Neuronal stem cell (in vitro differentiated cells): Measurements from ENCODE around the gene DIO1.

Experiments
- DNase-seq: peaks from one replicate; pipeline ENCODE4 v3.0.0-alpha.2; 2013; ENCODE audit warnings: low spot score
- H2AFZ ChIP-seq: one replicate; pipeline ENCODE4 v1.6.1; 2013; ENCODE audit warnings: mild to moderate bottlenecking, low read length, inconsistent platforms
- H2AK5ac ChIP-seq: 2 replicates; pipeline ENCODE4 v1.6.1; 2013; ENCODE audit warnings: low read depth, mild to moderate bottlenecking, inconsistent platforms, low read length, moderate library complexity, mixed read lengths
- H2BK120ac ChIP-seq: 2 replicates; pipeline ENCODE4 v1.6.1; 2013; ENCODE audit warnings: low read depth, mild to moderate bottlenecking, inconsistent platforms, low read length, moderate library complexity, mixed read lengths
- H2BK12ac ChIP-seq: one replicate; pipeline ENCODE4 v1.6.1; 2013; ENCODE audit warnings: low read length, inconsistent platforms
- H2BK15ac ChIP-seq: 2 replicates; pipeline ENCODE4 v1.6.1; 2013; ENCODE audit warnings: mild to moderate bottlenecking, low read length, inconsistent platforms, mixed read lengths
- H2BK5ac ChIP-seq: one replicate; pipeline ENCODE4 v1.6.1; 2013; ENCODE audit warnings: inconsistent platforms, mild to moderate bottlenecking, low read length, moderate library complexity
- H3K14ac ChIP-seq: one replicate; pipeline ENCODE4 v1.6.1; 2013; ENCODE audit warnings: low read length, inconsistent platforms
- H3K18ac ChIP-seq: 2 replicates; pipeline ENCODE4 v1.6.1; 2013; ENCODE audit warnings: low read length, inconsistent platforms
- H3K23ac ChIP-seq: 2 replicates; pipeline ENCODE4 v1.6.1; 2013; ENCODE audit warnings: low read depth, mild to moderate bottlenecking, mixed read lengths, low read length, inconsistent platforms; ENCODE audit not compliant: poor library complexity
- H3K27ac ChIP-seq: replicated peaks from 3 replicates; pipeline ENCODE4 v1.5.1; 2013; ENCODE audit warnings: low read length, inconsistent platforms
- H3K27me3 ChIP-seq, 3 experiments: 2 replicates each; pipeline ENCODE4 v1.6.1; 2013; ENCODE audit warnings: low read length in 3 of 3, mild to moderate bottlenecking in 2 of 3, inconsistent platforms in 1 of 3, low read depth in 1 of 3, mixed read lengths in 1 of 3, moderate library complexity in 1 of 3; ENCODE audit not compliant: control insufficient read depth in 3 of 3, insufficient read depth in 3 of 3
- H3K36me3 ChIP-seq, 2 donors: replicated peaks in 1 of 2; 2 replicates each; pipeline ENCODE4 v1.6.1; 2013; ENCODE audit warnings: low read length in 2 of 2; ENCODE audit not compliant: control insufficient read depth in 2 of 2, insufficient read depth in 2 of 2
- H3K4ac ChIP-seq: 2 replicates; pipeline ENCODE4 v1.6.1; 2013; ENCODE audit warnings: inconsistent platforms, mild to moderate bottlenecking, low read length, moderate library complexity
- H3K4me1 ChIP-seq, 2 donors: 1 replicate in 1 of 2; 2 replicates in 1 of 2; pipeline ENCODE4 v1.6.1; 2013; ENCODE audit warnings: low read length in 2 of 2, low read depth in 1 of 2; ENCODE audit not compliant: control insufficient read depth in 2 of 2, insufficient read depth in 1 of 2
- H3K4me2 ChIP-seq: one replicate; pipeline ENCODE4 v1.6.1; 2013; ENCODE audit warnings: mild to moderate bottlenecking, low read length, inconsistent platforms; ENCODE audit not compliant: insufficient read depth, poor library complexity, severe bottlenecking
- H3K4me3 ChIP-seq, 2 donors: 2 replicates each; pipeline ENCODE4 v1.5.1; 2013; ENCODE audit warnings: low read length in 2 of 2, mild to moderate bottlenecking in 2 of 2, inconsistent platforms in 1 of 2, moderate library complexity in 1 of 2
- H3K79me1 ChIP-seq: one replicate; pipeline ENCODE4 v1.6.1; 2013; ENCODE audit warnings: low read depth, mild to moderate bottlenecking, inconsistent platforms, low read length, moderate library complexity
- H3K9ac ChIP-seq: one replicate; pipeline ENCODE4 v1.6.1; 2013; ENCODE audit warnings: mild to moderate bottlenecking, low read depth, low read length, inconsistent platforms; ENCODE audit not compliant: poor library complexity
- H3K9me3 ChIP-seq, 2 donors: replicated peaks in 1 of 2; 2 replicates each; pipeline versions ENCODE3 to v1.6.1; 2013; ENCODE audit warnings: low read length in 2 of 2, mild to moderate bottlenecking in 2 of 2, inconsistent platforms in 1 of 2, low read depth in 1 of 2, mixed read lengths in 1 of 2, moderate library complexity in 1 of 2; ENCODE audit not compliant: control insufficient read depth in 2 of 2, insufficient read depth in 1 of 2
- H4K8ac ChIP-seq: one replicate; pipeline ENCODE4 v1.6.1; 2013; ENCODE audit warnings: low read depth, mild to moderate bottlenecking, inconsistent platforms, low read length, moderate library complexity
- H4K91ac ChIP-seq: one replicate; pipeline ENCODE4 v1.6.1; 2013; ENCODE audit warnings: low read length, low read depth, mild to moderate bottlenecking, inconsistent platforms; ENCODE audit not compliant: poor library complexity
- WGBS, 2 donors: extraction: QIAGEN DNeasy Blood & Tissue Kit; methylation state at CpG; one replicate each; pipeline ENCODE4 v1.1.7; 2013; ENCODE audit warnings: missing lambda C conversion rate in 2 of 2, mixed read lengths in 1 of 2; ENCODE audit not compliant: insufficient read length in 2 of 2, insufficient replicate concordance in 1 of 2; ENCODE audit errors: extremely low coverage in 2 of 2; 5-methylcytosine and 5-hydroxymethylcytosine counted together

Gene DIO1

GRCh38 chr1:53909946-53910345, 16.0 kb downstream of the DIO1 start:
- no peak overlapping the region for H4K91ac ChIP-seq

GRCh38 chr1:53911442-53911841, 17.5 kb downstream of the DIO1 start:
- H3K14ac ChIP-seq = no peak overlapping the region
- DNase-seq = no peak
- H4K8ac ChIP-seq = no peak overlapping the region
- H3K9ac ChIP-seq = no peak overlapping the region
- H2BK120ac ChIP-seq = no peak overlapping the region
- H2AK5ac ChIP-seq = no peak overlapping the region
- no peak overlapping the region for H2BK5ac ChIP-seq
- H3K79me1 ChIP-seq = no peaks in the 10 kb centered on the region
- no peak overlapping the region for H2BK15ac ChIP-seq
- H3K23ac ChIP-seq = no peak overlapping the region
- no peaks in the 10 kb centered on the region for H3K27me3 ChIP-seq
- H2BK12ac ChIP-seq = no peak overlapping the region
- H3K18ac ChIP-seq = no peak overlapping the region
- H3K4me3 ChIP-seq = no peak overlapping the region
- no peak overlapping the region for H2AFZ ChIP-seq
- H3K36me3 ChIP-seq = peaks cover 0 to 32% of the 10 kb centered on the region in 2 donors
- peaks cover 0 to 4% of the 10 kb centered on the region in 2 donors for H3K4me1 ChIP-seq
- WGBS, 2 donors = no CpG with 5 or more reads among the region's 4 CpGs
- no peak overlapping the region for H3K27ac ChIP-seq
- no peaks in the 10 kb centered on the region for H3K9me3 ChIP-seq
- no peak overlapping the region for H3K4me2 ChIP-seq
- no peak overlapping the region for H3K4ac ChIP-seq
- no peak overlapping the region for H4K91ac ChIP-seq

More at GRCh38 chr1:53909946-53910345, 16.0 kb downstream of the DIO1 start:
- H2AK5ac ChIP-seq = no peak overlapping the region
- no peak overlapping the region for H2BK15ac ChIP-seq
- peaks cover 0 to 25% of the 10 kb centered on the region in 2 donors for H3K36me3 ChIP-seq
- H4K8ac ChIP-seq = no peak overlapping the region
- H3K4me2 ChIP-seq = no peak overlapping the region
- no peak overlapping the region for H3K14ac ChIP-seq
- H3K23ac ChIP-seq = no peak overlapping the region
- H2BK12ac ChIP-seq = no peak overlapping the region
- no peak overlapping the region for H3K9ac ChIP-seq
- H2AFZ ChIP-seq = no peak overlapping the region
- H3K27me3 ChIP-seq = no peaks in the 10 kb centered on the region
- H3K27ac ChIP-seq = no peak overlapping the region
- no peaks in the 10 kb centered on the region for H3K9me3 ChIP-seq
- no peaks in the 10 kb centered on the region for H3K79me1 ChIP-seq
- no peak overlapping the region for H2BK5ac ChIP-seq
- H3K4me1 ChIP-seq = peaks cover 0 to 4% of the 10 kb centered on the region in 2 donors
- H3K4ac ChIP-seq = no peak overlapping the region
- no CpG with 5 or more reads among the region's 3 CpGs for WGBS, 2 donors
- H3K4me3 ChIP-seq = no peak overlapping the region
- no peak overlapping the region for H3K18ac ChIP-seq
- H2BK120ac ChIP-seq = no peak overlapping the region
- no peak for DNase-seq

- no peak overlapping the region for H3K23ac ChIP-seq
- no peaks in the 10 kb centered on the region for H3K27me3 ChIP-seq
- no peaks in the 10 kb centered on the region for H3K9me3 ChIP-seq
- H2BK15ac ChIP-seq = no peak overlapping the region
- no peak overlapping the region for H3K4me3 ChIP-seq
- no peak overlapping the region for H2AK5ac ChIP-seq
- H3K36me3 ChIP-seq = peaks cover 0 to 43% of the 10 kb centered on the region in 2 donors
- H2BK12ac ChIP-seq = no peak overlapping the region
- no CpG with 5 or more reads among the region's 5 CpGs for WGBS, 2 donors
- H3K79me1 ChIP-seq = no peaks in the 10 kb centered on the region
- no peak for DNase-seq
- H3K9ac ChIP-seq = no peak overlapping the region
- H2BK5ac ChIP-seq = no peak overlapping the region
- no peak overlapping the region for H2BK120ac ChIP-seq
- no peak overlapping the region for H3K4ac ChIP-seq
- H3K27ac ChIP-seq = no peak overlapping the region
- H3K4me1 ChIP-seq = peaks cover 0 to 4% of the 10 kb centered on the region in 2 donors
- H4K8ac ChIP-seq = no peak overlapping the region
- H2AFZ ChIP-seq = no peak overlapping the region
- no peak overlapping the region for H3K18ac ChIP-seq
- H3K4me2 ChIP-seq = no peak overlapping the region
- H4K91ac ChIP-seq = no peak overlapping the region
- H3K14ac ChIP-seq = no peak overlapping the region
Observed at GRCh38 chr1:53913352-53914033, 19.5 kb downstream of the DIO1 start.

- Histone ChIP-seq H3K18ac (no peak overlapping the region), H2AK5ac (no peak overlapping the region), H3K79me1 (no peaks in the 10 kb centered on the region), H3K27ac (no peak overlapping the region), H3K4me1 (peaks cover 0 to 5% of the 10 kb centered on the region in 2 donors), H4K91ac (no peak overlapping the region), H3K27me3 (no peaks in the 10 kb centered on the region), H2BK12ac (no peak overlapping the region), H3K23ac (no peak overlapping the region), H3K36me3 (peaks cover 3 to 75% of the 10 kb centered on the region in 2 donors), H3K4me2 (no peak overlapping the region), H2BK5ac (no peak overlapping the region), H2BK120ac (no peak overlapping the region), H2AFZ (no peak overlapping the region), H4K8ac (peak overlapping the region; percentile 83), H2BK15ac (no peak overlapping the region), H3K9me3 (peaks cover 0 to 15% of the 10 kb centered on the region in 2 donors), H3K9ac (no peak overlapping the region), H3K4ac (no peak overlapping the region), H3K4me3 (no peak overlapping the region), H3K14ac (no peak overlapping the region)
- no CpG with 5 or more reads among the region's 5 CpGs for WGBS, 2 donors
- no peak for DNase-seq
Observed at GRCh38 chr1:53918343-53918742, 24.4 kb downstream of the DIO1 start.
